Measurements from ENCODE around the gene LAMA2.

The LAMA2 gene

GRCh38 chr6:129243377-129243776 lies 360.4 kb downstream of the LAMA2 start:
- Histone ChIP-seq H2AFZ (ENCODE audit: low read length) (no peak overlapping the region), H3K4me2 (ENCODE audit: low read depth, low read length, poor library complexity, severe bottlenecking) (no peak overlapping the region), H4K20me1 (ENCODE audit: insufficient read depth, low read length, poor library complexity, severe bottlenecking) (no peaks in the 10 kb centered on the region), H3K36me3 (ENCODE audit: insufficient read depth, low read length) (no peaks in the 10 kb centered on the region), H3K9ac (ENCODE audit: low read depth, low read length, poor library complexity, severe bottlenecking) (no peak overlapping the region), H3K9me3 (ENCODE audit: insufficient read depth, low read depth, low read length) (no peaks in the 10 kb centered on the region), H3K4me3 (ENCODE audit: low read length, poor library complexity, severe bottlenecking) (no peak overlapping the region), H3K4me1 (ENCODE audit: insufficient read depth, low read length, poor library complexity, severe bottlenecking) (no peaks in the 10 kb centered on the region), H3K9me2 (replicated peaks; ENCODE audit: low read depth, low read length) (no peaks in the 10 kb centered on the region), H3K79me2 (ENCODE audit: insufficient read depth, low read length) (no peaks in the 10 kb centered on the region), H3F3A (ENCODE audit: low read depth) (no peaks in the 10 kb centered on the region), H3K27me3 (ENCODE audit: insufficient read depth, low read length, poor library complexity, severe bottlenecking) (no peaks in the 10 kb centered on the region)
- TF ChIP-seq, protein P1, sequence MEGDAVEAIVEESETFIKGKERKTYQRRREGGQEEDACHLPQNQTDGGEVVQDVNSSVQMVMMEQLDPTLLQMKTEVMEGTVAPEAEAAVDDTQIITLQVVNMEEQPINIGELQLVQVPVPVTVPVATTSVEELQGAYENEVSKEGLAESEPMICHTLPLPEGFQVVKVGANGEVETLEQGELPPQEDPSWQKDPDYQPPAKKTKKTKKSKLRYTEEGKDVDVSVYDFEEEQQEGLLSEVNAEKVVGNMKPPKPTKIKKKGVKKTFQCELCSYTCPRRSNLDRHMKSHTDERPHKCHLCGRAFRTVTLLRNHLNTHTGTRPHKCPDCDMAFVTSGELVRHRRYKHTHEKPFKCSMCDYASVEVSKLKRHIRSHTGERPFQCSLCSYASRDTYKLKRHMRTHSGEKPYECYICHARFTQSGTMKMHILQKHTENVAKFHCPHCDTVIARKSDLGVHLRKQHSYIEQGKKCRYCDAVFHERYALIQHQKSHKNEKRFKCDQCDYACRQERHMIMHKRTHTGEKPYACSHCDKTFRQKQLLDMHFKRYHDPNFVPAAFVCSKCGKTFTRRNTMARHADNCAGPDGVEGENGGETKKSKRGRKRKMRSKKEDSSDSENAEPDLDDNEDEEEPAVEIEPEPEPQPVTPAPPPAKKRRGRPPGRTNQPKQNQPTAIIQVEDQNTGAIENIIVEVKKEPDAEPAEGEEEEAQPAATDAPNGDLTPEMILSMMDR (conservative IDR thresholded peaks at IDR 0.05; ENCODE audit: low read length): no peak
- TF ChIP-seq EZH2phosphoT487 (IDR thresholded peaks at IDR 0.05; ENCODE audit: borderline replicate concordance): no peak

DNA sequence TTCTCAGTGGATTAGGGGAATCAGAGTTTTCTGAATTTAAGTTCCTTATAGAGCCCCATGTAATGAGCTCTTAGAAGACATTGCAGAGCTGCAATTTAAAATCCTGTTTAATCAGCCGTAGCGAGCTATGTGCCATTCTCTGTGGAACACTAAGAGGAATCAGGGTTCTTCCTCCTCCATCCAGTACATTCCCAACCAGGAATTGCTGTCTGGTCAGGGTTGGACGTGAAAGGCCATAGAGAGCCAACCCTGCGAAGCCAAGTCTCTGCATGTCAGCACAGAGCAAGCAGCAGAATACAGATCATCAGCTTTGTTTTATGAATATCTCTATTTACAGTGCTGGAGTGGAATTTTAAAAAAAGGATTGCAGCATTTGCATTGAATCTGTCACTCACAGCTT lies 366.0 kb downstream of the LAMA2 start:
- H3K4me3 ChIP-seq (ENCODE audit: low read length, poor library complexity, severe bottlenecking): no peak overlapping the region

DNA sequence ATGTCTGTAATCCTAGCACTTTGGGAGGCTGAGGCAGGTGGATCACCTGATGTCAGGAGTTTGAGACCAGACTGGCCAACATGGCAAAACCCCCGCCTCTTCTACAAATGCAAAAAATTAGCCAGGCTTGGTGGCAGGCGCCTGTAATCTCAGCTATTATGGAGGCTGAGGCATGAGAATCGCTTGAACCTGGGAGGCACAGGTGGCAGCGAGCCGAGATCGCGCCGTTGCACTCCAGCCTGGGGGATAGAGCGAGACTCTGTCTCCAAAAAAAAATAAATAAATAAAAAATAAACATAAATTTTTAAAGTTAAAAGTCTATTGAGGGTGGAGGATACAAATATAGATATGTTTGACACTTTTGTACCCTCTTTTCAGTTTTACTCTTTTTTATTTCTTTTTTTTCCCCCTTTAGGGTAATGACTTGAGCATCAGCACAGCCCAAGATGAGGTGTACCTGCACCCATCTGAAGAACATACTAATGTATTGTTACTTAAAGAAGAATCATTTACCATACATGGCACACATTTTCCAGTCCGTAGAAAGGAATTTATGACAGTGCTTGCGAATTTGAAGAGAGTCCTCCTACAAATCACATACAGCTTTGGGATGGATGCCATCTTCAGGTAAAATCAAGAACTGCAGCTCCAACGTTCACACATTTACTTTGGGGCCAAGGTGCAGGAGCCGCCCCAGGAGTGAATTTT lies 368.9 kb downstream of the LAMA2 start:
- no peak overlapping the region for H3K4me3 ChIP-seq (ENCODE audit: low read length, poor library complexity, severe bottlenecking)
- H3K4me2 ChIP-seq (ENCODE audit: low read depth, low read length, poor library complexity, severe bottlenecking): no peak overlapping the region
- no peak for TF ChIP-seq EZH2phosphoT487 (IDR thresholded peaks at IDR 0.05; ENCODE audit: borderline replicate concordance)
- TF ChIP-seq, protein P1 (conservative IDR thresholded peaks at IDR 0.05; ENCODE audit: low read length): peak; percentile 86
- H3K9me3 ChIP-seq (ENCODE audit: insufficient read depth, low read depth, low read length): no peaks in the 10 kb centered on the region
- H3K9me2 ChIP-seq (replicated peaks; ENCODE audit: low read depth, low read length): no peaks in the 10 kb centered on the region
- H3K27me3 ChIP-seq (ENCODE audit: insufficient read depth, low read length, poor library complexity, severe bottlenecking): no peaks in the 10 kb centered on the region
- H3F3A ChIP-seq (ENCODE audit: low read depth): no peaks in the 10 kb centered on the region
- H3K36me3 ChIP-seq (ENCODE audit: insufficient read depth, low read length): no peaks in the 10 kb centered on the region
- H4K20me1 ChIP-seq (ENCODE audit: insufficient read depth, low read length, poor library complexity, severe bottlenecking): no peaks in the 10 kb centered on the region
- H3K4me1 ChIP-seq (ENCODE audit: insufficient read depth, low read length, poor library complexity, severe bottlenecking): no peaks in the 10 kb centered on the region
- no peak overlapping the region for H3K9ac ChIP-seq (ENCODE audit: low read depth, low read length, poor library complexity, severe bottlenecking)
- H2AFZ ChIP-seq (ENCODE audit: low read length): no peak overlapping the region
- no peaks in the 10 kb centered on the region for H3K79me2 ChIP-seq (ENCODE audit: insufficient read depth, low read length)

More for the DNA sequence above, 366.0 kb downstream of the LAMA2 start:
- Histone ChIP-seq H3K79me2 (ENCODE audit: insufficient read depth, low read length) (no peaks in the 10 kb centered on the region), H3K36me3 (ENCODE audit: insufficient read depth, low read length) (no peaks in the 10 kb centered on the region), H3F3A (ENCODE audit: low read depth) (no peaks in the 10 kb centered on the region), H3K27me3 (ENCODE audit: insufficient read depth, low read length, poor library complexity, severe bottlenecking) (no peaks in the 10 kb centered on the region), H2AFZ (ENCODE audit: low read length) (no peak overlapping the region), H4K20me1 (ENCODE audit: insufficient read depth, low read length, poor library complexity, severe bottlenecking) (no peaks in the 10 kb centered on the region), H3K9ac (ENCODE audit: low read depth, low read length, poor library complexity, severe bottlenecking) (no peak overlapping the region), H3K4me2 (ENCODE audit: low read depth, low read length, poor library complexity, severe bottlenecking) (no peak overlapping the region), H3K9me2 (replicated peaks; ENCODE audit: low read depth, low read length) (no peaks in the 10 kb centered on the region), H3K4me1 (ENCODE audit: insufficient read depth, low read length, poor library complexity, severe bottlenecking) (no peaks in the 10 kb centered on the region), H3K9me3 (ENCODE audit: insufficient read depth, low read depth, low read length) (no peaks in the 10 kb centered on the region)
- no peak for TF ChIP-seq EZH2phosphoT487 (IDR thresholded peaks at IDR 0.05; ENCODE audit: borderline replicate concordance)
- TF ChIP-seq, protein P1 (conservative IDR thresholded peaks at IDR 0.05; ENCODE audit: low read length): no peak
